Measurements from ENCODE around the gene KRT76.

Gene KRT76

DNA sequence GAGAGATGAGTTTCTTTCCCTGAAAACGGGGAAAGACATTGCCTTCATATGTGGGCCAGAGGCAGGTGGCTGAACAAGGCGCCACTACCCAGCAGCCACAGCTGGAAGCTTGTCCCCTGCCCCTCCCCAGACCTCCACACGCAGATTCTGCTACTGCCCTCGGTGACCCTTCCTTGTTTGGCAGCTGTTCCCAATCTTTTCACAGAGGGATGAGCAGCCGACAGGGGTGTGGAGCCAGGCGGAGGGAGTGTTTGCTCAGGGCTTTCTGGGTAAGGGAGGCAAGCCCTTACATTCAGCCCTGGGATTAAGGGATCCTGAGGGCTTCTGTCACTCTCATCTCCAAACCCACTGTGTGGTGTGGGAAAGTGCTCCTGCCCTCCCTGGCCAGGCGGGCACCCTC lies 41.2 kb upstream of the KRT76 start:
- Histone ChIP-seq H3K36me3 (ENCODE audit: insufficient read depth, low read length) (no peaks in the 10 kb centered on the region), H3K9me3 (ENCODE audit: low read length) (no peaks in the 10 kb centered on the region), H3K27ac (ENCODE audit: low read depth, low read length) (no peak overlapping the region), H3K4me1 (ENCODE audit: insufficient read depth, low read length) (no peaks in the 10 kb centered on the region), H3K9ac (ENCODE audit: low read length) (no peak overlapping the region), H3K27me3 (ENCODE audit: control insufficient read depth in 1 of 2, insufficient read depth in 2 of 2, low read length in 2 of 2) (peaks cover 0 to 6% of the 10 kb centered on the region in 2 donors), H3K4me3 (ENCODE audit: low read depth in 1 of 2, low read length in 2 of 2) (no peak overlapping the region)

DNA sequence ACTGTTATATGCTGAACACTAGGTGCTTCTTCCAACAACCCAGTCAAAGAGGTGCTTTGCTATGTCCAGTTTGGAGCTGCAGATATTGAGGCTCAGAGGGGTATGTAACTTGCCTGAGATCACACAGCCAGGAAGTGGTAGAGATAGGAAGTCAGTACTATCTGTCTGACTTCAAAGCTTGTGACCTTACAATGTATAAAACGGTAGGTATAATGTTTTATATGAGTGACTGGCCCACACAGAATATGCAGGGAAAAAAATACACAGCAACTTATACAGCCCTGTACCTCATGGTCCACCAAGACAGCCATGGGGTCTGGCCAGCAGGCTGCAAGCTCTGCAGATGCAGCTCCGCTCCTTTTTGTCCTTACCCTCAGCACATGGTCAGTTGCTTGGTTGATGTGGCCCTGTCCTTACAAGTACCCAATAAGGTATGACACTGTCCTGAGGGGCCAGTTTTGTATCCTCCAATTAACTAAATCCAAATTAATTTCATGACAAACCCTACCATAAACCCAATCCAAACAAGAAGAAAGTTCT lies 40.6 kb upstream of the KRT76 start:
- H3K36me3 ChIP-seq (ENCODE audit: insufficient read depth, low read length): no peaks in the 10 kb centered on the region
- H3K4me1 ChIP-seq (ENCODE audit: insufficient read depth, low read length): no peaks in the 10 kb centered on the region
- H3K9ac ChIP-seq (ENCODE audit: low read length): no peak overlapping the region
- no peak overlapping the region for H3K4me3 ChIP-seq (ENCODE audit: low read depth in 1 of 2, low read length in 2 of 2)
- peaks cover 0 to 6% of the 10 kb centered on the region in 2 donors for H3K27me3 ChIP-seq (ENCODE audit: control insufficient read depth in 1 of 2, insufficient read depth in 2 of 2, low read length in 2 of 2)
- no peaks in the 10 kb centered on the region for H3K9me3 ChIP-seq (ENCODE audit: low read length)
- H3K27ac ChIP-seq (ENCODE audit: low read depth, low read length): no peak overlapping the region

DNA sequence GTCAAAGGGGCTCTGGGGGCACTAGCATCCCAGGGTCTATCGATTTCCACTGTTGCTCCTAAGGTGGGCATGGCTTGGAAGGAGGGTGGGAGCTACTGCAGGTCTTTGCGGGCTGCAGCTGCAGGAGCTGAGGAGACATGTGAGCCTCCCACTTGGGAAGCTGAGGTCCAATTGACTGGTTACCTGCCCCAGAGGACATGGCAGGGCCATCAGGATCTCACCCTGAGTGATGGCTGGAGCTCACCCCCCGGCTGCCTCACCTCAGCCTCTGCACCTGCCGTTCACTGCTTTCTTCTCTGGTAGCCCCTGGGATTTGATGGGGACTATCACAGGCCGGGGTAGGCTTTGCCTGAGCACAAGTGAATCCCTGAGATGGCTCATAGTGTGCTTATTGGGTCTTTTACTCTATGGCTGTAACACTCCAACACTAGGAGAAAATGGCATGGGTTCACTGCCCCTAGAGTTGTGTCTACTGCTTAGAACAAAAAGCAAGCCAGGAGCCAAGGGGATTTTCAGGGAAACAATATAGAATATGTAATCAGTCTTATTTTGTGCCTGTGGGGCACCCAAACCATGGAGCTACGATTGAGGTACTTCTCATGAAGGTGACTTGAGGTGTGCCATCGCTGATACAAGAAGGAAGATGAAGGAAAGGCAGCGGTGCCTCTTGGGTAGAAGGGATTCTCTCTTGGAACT lies 40.0 kb upstream of the KRT76 start:
- Histone ChIP-seq H3K27ac (ENCODE audit: low read depth, low read length) (no peak overlapping the region), H3K4me1 (ENCODE audit: insufficient read depth, low read length) (no peaks in the 10 kb centered on the region), H3K36me3 (ENCODE audit: insufficient read depth, low read length) (no peaks in the 10 kb centered on the region), H3K4me3 (ENCODE audit: low read depth in 1 of 2, low read length in 2 of 2) (no peak overlapping the region), H3K9me3 (ENCODE audit: low read length) (no peaks in the 10 kb centered on the region), H3K27me3 (ENCODE audit: control insufficient read depth in 1 of 2, insufficient read depth in 2 of 2, low read length in 2 of 2) (peaks cover 0 to 6% of the 10 kb centered on the region in 2 donors), H3K9ac (ENCODE audit: low read length) (no peak overlapping the region)

DNA sequence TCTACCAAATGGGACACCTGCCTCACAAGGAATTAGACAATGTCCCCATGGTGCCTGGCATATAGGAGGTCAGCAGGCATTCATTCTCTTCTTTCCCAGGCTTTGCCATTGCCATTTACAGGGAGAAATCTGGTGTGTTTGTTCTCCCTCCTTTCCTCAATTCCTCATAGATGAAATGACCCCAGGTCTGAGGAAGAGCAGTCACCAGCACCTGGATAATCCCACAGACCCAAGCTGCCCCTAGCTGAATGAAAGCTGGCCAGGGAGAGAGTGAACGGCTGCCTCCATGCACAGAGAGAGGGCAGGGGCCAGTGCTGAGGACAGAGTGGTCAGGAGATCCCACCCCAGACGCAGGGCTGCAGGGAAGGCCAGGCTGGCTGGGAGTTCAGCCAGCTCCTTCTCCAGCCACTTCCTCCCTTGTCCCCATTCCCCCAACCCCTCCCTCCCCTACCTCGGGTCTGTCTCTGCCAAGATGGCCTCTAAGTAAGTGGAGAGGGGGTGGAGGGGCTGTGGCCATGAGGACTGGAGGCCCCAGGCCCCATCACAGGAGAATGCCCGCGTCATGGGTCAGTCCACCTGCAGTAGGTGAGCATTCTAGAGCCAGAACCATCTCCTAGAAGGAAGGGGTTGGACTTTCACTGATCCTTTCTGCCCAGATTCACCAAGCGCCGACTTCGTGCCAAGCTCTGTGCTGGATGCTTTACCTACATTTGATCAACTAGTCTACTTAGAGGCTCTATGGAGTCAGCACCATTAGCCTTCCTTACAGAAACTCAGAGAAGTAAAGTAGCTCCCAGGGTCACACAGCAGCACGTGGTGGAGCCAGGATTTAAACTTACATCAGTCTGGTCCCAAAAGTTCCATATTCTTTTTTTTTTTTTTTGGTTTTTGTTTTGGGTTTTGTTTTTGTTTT lies 38.8 kb upstream of the KRT76 start:
- no peaks in the 10 kb centered on the region for H3K9me3 ChIP-seq (ENCODE audit: low read length)
- H3K4me3 ChIP-seq (ENCODE audit: low read depth in 1 of 2, low read length in 2 of 2): no peak overlapping the region
- no peaks in the 10 kb centered on the region for H3K4me1 ChIP-seq (ENCODE audit: insufficient read depth, low read length)
- H3K27ac ChIP-seq (ENCODE audit: low read depth, low read length): no peak overlapping the region
- H3K36me3 ChIP-seq (ENCODE audit: insufficient read depth, low read length): no peaks in the 10 kb centered on the region
- H3K9ac ChIP-seq (ENCODE audit: low read length): no peak overlapping the region
- H3K27me3 ChIP-seq (ENCODE audit: control insufficient read depth in 1 of 2, insufficient read depth in 2 of 2, low read length in 2 of 2): peaks cover 0 to 6% of the 10 kb centered on the region in 2 donors

DNA sequence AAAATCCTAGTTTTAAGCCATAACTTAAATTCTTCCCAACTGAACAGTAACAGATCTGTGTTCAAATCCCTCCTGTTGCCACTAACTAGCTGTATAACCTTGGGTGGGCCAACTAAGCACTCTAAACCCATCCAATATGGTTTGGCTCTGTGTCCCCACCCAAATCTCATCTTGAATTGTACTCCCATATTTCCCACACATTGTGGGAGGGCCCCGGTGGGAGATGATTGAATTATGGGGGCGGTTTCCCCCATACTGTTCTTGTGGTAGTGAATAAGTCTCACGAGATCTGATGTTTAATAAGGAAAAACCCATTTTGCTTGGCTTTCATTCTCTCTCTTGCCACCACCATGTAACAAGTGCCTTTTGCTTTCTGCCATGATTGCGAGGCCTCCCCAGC lies 38.0 kb upstream of the KRT76 start:
- H3K4me1 ChIP-seq (ENCODE audit: insufficient read depth, low read length): no peaks in the 10 kb centered on the region
- H3K27me3 ChIP-seq (ENCODE audit: control insufficient read depth in 1 of 2, insufficient read depth in 2 of 2, low read length in 2 of 2): peaks cover 0 to 6% of the 10 kb centered on the region in 2 donors
- H3K4me3 ChIP-seq (ENCODE audit: low read depth in 1 of 2, low read length in 2 of 2): no peak overlapping the region
- H3K27ac ChIP-seq (ENCODE audit: low read depth, low read length): no peak overlapping the region
- H3K36me3 ChIP-seq (ENCODE audit: insufficient read depth, low read length): no peaks in the 10 kb centered on the region
- H3K9ac ChIP-seq (ENCODE audit: low read length): no peak overlapping the region
- H3K9me3 ChIP-seq (ENCODE audit: low read length): no peaks in the 10 kb centered on the region

GRCh38 chr12:52814710-52815155 lies 37.6 kb upstream of the KRT76 start:
- Histone ChIP-seq H3K4me1 (ENCODE audit: insufficient read depth, low read length) (no peaks in the 10 kb centered on the region), H3K36me3 (ENCODE audit: insufficient read depth, low read length) (no peaks in the 10 kb centered on the region), H3K27ac (ENCODE audit: low read depth, low read length) (no peak overlapping the region), H3K9ac (ENCODE audit: low read length) (no peak overlapping the region), H3K9me3 (ENCODE audit: low read length) (no peaks in the 10 kb centered on the region), H3K27me3 (ENCODE audit: control insufficient read depth in 1 of 2, insufficient read depth in 2 of 2, low read length in 2 of 2) (peaks cover 0 to 6% of the 10 kb centered on the region in 2 donors), H3K4me3 (ENCODE audit: low read depth in 1 of 2, low read length in 2 of 2) (no peak overlapping the region)

- Histone ChIP-seq H3K27me3 (ENCODE audit: control insufficient read depth in 1 of 2, insufficient read depth in 2 of 2, low read length in 2 of 2) (peaks cover 0 to 6% of the 10 kb centered on the region in 2 donors), H3K27ac (ENCODE audit: low read depth, low read length) (no peak within 1 kb of the TSS), H3K36me3 (ENCODE audit: insufficient read depth, low read length) (no peaks in the 10 kb centered on the region), H3K4me1 (ENCODE audit: insufficient read depth, low read length) (no peaks in the 10 kb centered on the region), H3K9ac (ENCODE audit: low read length) (no peak within 1 kb of the TSS), H3K4me3 (ENCODE audit: low read depth in 1 of 2, low read length in 2 of 2) (no peak within 1 kb of the TSS), H3K9me3 (ENCODE audit: low read length) (no peaks in the 10 kb centered on the region)
These were observed 37.0 kb upstream of the KRT76 start, which contains the start of gene KRT4 for GRCh38 chr12:52813885-52814709. TSS of gene KRT4 (minus strand) at chr12:52814116. CDS start at chr12:52814058, 58 bp downstream.

DNA sequence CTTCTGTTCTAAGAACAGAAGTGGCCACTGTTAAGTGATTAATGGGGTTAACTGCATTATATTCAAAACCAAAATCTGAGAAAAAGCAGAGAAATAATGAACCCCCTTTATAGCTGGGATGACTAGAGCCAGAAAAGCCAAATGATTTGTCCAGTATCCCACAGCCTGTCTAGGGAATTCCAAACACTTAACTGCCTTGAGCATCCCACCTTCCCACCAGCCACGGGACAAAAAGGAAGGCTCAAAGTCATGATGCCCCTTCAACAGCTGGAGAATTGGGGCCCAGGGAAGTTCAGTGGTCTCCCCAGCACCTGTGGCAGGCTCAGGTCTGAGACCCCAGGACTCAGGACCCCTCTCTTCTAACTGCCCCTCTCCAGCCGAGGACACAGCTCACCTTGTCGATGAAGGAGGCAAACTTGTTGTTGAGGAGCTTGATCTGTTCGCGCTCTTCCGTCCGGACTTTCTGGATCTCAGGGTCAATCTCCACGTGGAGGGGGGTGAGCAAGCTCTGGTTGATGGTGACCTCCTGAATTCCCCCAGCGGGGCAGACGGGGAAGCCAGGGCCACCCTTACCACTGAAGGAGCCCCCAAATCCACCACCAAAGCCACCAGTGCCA lies 36.2 kb upstream of the KRT76 start:
- no peaks in the 10 kb centered on the region for H3K9me3 ChIP-seq (ENCODE audit: low read length)
- H3K4me1 ChIP-seq (ENCODE audit: insufficient read depth, low read length): no peaks in the 10 kb centered on the region
- no peak overlapping the region for H3K4me3 ChIP-seq (ENCODE audit: low read depth in 1 of 2, low read length in 2 of 2)
- no peak overlapping the region for H3K27ac ChIP-seq (ENCODE audit: low read depth, low read length)
- H3K27me3 ChIP-seq (ENCODE audit: control insufficient read depth in 1 of 2, insufficient read depth in 2 of 2, low read length in 2 of 2): no peaks in the 10 kb centered on the region
- no peak overlapping the region for H3K9ac ChIP-seq (ENCODE audit: low read length)
- no peaks in the 10 kb centered on the region for H3K36me3 ChIP-seq (ENCODE audit: insufficient read depth, low read length)

DNA sequence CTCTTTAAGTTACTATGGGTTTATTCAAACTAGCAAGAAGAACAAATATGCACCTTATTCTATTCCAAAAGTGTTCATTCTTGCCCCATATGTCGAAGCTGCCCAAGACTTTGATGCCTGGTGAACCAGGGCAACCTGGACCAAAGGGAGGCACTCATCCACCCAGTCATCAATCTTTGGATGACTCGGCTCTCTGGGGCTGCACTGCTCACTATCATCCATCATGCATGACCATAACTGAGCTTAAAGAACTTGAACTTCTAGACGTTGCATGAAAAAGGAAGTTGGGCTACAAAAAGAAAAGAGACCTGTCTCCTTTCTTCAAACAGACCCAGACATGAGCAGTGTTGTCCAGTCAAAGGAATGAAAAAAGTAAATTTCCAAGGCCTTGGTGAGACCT lies 35.6 kb upstream of the KRT76 start:
- no peak overlapping the region for H3K9ac ChIP-seq (ENCODE audit: low read length)
- H3K4me1 ChIP-seq (ENCODE audit: insufficient read depth, low read length): no peaks in the 10 kb centered on the region
- no peak overlapping the region for H3K27ac ChIP-seq (ENCODE audit: low read depth, low read length)
- no peaks in the 10 kb centered on the region for H3K27me3 ChIP-seq (ENCODE audit: control insufficient read depth in 1 of 2, insufficient read depth in 2 of 2, low read length in 2 of 2)
- H3K4me3 ChIP-seq (ENCODE audit: low read depth in 1 of 2, low read length in 2 of 2): no peak overlapping the region
- H3K9me3 ChIP-seq (ENCODE audit: low read length): no peaks in the 10 kb centered on the region
- no peaks in the 10 kb centered on the region for H3K36me3 ChIP-seq (ENCODE audit: insufficient read depth, low read length)

DNA sequence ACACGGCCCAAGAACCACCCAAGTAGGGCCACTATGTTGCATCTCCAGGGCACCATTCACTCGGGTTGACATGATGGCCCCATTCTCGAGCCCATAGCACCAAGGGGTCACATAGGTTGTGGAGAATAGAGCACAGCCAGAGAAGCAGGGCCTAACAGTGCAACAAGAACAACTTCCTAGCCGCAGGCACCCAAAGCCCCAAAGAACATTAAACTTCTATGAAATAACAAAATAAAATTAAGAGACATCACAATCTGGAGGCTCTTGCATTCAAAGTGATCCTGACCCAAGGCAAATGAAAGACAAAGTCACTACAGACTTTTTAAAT lies 34.9 kb upstream of the KRT76 start:
- H3K27ac ChIP-seq (ENCODE audit: low read depth, low read length): no peak overlapping the region
- H3K4me1 ChIP-seq (ENCODE audit: insufficient read depth, low read length): no peaks in the 10 kb centered on the region
- no peaks in the 10 kb centered on the region for H3K9me3 ChIP-seq (ENCODE audit: low read length)
- H3K36me3 ChIP-seq (ENCODE audit: insufficient read depth, low read length): no peaks in the 10 kb centered on the region
- H3K4me3 ChIP-seq (ENCODE audit: low read depth in 1 of 2, low read length in 2 of 2): no peak overlapping the region
- no peak overlapping the region for H3K9ac ChIP-seq (ENCODE audit: low read length)
- H3K27me3 ChIP-seq (ENCODE audit: control insufficient read depth in 1 of 2, insufficient read depth in 2 of 2, low read length in 2 of 2): no peaks in the 10 kb centered on the region

All from muscle layer of colon (tissue), 2 donors.